ENCODE measurements around the gene SPATA46. TPM values are rescaled to one million over a fixed set of nuclear protein-coding genes. Genes with fewer than 3 reads are reported as not detected.
A peak's percentile ranks its signal among the peaks of the same experiment; 100 is the strongest.

The SPATA46 gene
- polyA plus RNA-seq, 1 donor (not counting 4 experiments of a cell fraction or from before 2014, with no cell fraction given): not detected

GRCh38 chr1:162381941-162382750 lies 5.5 kb upstream of the SPATA46 start:
- peak overlapping the region; percentile 75 for H3K27ac ChIP-seq (ENCODE audit: control insufficient read depth, insufficient read depth, low read length)
- H2AFZ ChIP-seq (ENCODE audit: control insufficient read depth, low read length): no peak overlapping the region
- no peaks in the 10 kb centered on the region for H3K79me2 ChIP-seq (ENCODE audit: control insufficient read depth, insufficient read depth, low read length)
- H3K9me1 ChIP-seq (ENCODE audit: control insufficient read depth, extremely low read depth, insufficient read depth, low read length): no peaks in the 10 kb centered on the region
- FAIRE-seq (no peak), DNase-seq (ENCODE audit: low read depth, low spot score) (no peak)
- dilution Hi-C loops (cut with MboI; ENCODE audit: extremely low pct_ligation_motif_present, low sequenced_read_pairs): no loop called here
- H3K9me3 ChIP-seq (ENCODE audit: control insufficient read depth, low read depth, low read length): no peaks in the 10 kb centered on the region
- peak overlapping the region; percentile 28 for H3K9ac ChIP-seq (ENCODE audit: control insufficient read depth, extremely low read depth, insufficient read depth, low read length)
- no peaks in the 10 kb centered on the region for H4K20me1 ChIP-seq (ENCODE audit: control insufficient read depth, extremely low read depth, insufficient read depth, low read length)
- H3K4me3 ChIP-seq (ENCODE audit: control insufficient read depth in 2 of 3, extremely low read depth in 1 of 3, insufficient read depth in 2 of 3, low read depth in 1 of 3, low read length in 3 of 3): peak overlapping the region in 2 of 3 experiments; percentile 19 to 43
- TF ChIP-seq CTCF (optimal IDR thresholded peaks at IDR 0.05 in 1 of 3, IDR thresholded peaks at IDR 0.05 in 1 of 3, conservative IDR thresholded peaks at IDR 0.05 in 1 of 3; ENCODE audit: extremely low read depth in 1 of 3, insufficient read depth in 2 of 3, low read length in 3 of 3): no peak
- TF ChIP-seq EZH2 (IDR thresholded peaks at IDR 0.05; ENCODE audit: low read length): no peak
- H3K27me3 ChIP-seq (ENCODE audit: control insufficient read depth, extremely low read depth, insufficient read depth, low read length): no peaks in the 10 kb centered on the region
- no peaks in the 10 kb centered on the region for H3K36me3 ChIP-seq (ENCODE audit: control insufficient read depth in 2 of 2, extremely low read depth in 1 of 2, insufficient read depth in 2 of 2, low read length in 2 of 2)
- peak overlapping the region; percentile 67 for H3K4me2 ChIP-seq (ENCODE audit: control insufficient read depth, extremely low read depth, insufficient read depth, low read depth, low read length)
- H3K4me1 ChIP-seq (ENCODE audit: control insufficient read depth, extremely low read depth, insufficient read depth, low read length): peaks cover 16% of the 10 kb centered on the region

- H3K4me2 ChIP-seq (ENCODE audit: control insufficient read depth, extremely low read depth, insufficient read depth, low read depth, low read length): peak within 1 kb of the TSS; percentile 67
- dilution Hi-C loops (cut with MboI; ENCODE audit: extremely low pct_ligation_motif_present, low sequenced_read_pairs): no loop called here
- peaks cover 16% of the 10 kb centered on the region for H3K4me1 ChIP-seq (ENCODE audit: control insufficient read depth, extremely low read depth, insufficient read depth, low read length)
- H3K9ac ChIP-seq (ENCODE audit: control insufficient read depth, extremely low read depth, insufficient read depth, low read length): peak within 1 kb of the TSS; percentile 28
- no peaks in the 10 kb centered on the region for H3K36me3 ChIP-seq (ENCODE audit: control insufficient read depth in 2 of 2, extremely low read depth in 1 of 2, insufficient read depth in 2 of 2, low read length in 2 of 2)
- no peaks in the 10 kb centered on the region for H3K79me2 ChIP-seq (ENCODE audit: control insufficient read depth, insufficient read depth, low read length)
- FAIRE-seq: no peak
- H3K9me3 ChIP-seq (ENCODE audit: control insufficient read depth, low read depth, low read length): no peaks in the 10 kb centered on the region
- no peaks in the 10 kb centered on the region for H3K9me1 ChIP-seq (ENCODE audit: control insufficient read depth, extremely low read depth, insufficient read depth, low read length)
- peak within 1 kb of the TSS in 2 of 3 experiments; percentile 19 to 43 for H3K4me3 ChIP-seq (ENCODE audit: control insufficient read depth in 2 of 3, extremely low read depth in 1 of 3, insufficient read depth in 2 of 3, low read depth in 1 of 3, low read length in 3 of 3)
- peak within 1 kb of the TSS; percentile 75 for H3K27ac ChIP-seq (ENCODE audit: control insufficient read depth, insufficient read depth, low read length)
- no peak within 1 kb of the TSS for H2AFZ ChIP-seq (ENCODE audit: control insufficient read depth, low read length)
- DNase-seq (ENCODE audit: low read depth, low spot score): peak; percentile 53
- no peaks in the 10 kb centered on the region for H4K20me1 ChIP-seq (ENCODE audit: control insufficient read depth, extremely low read depth, insufficient read depth, low read length)
- no peaks in the 10 kb centered on the region for H3K27me3 ChIP-seq (ENCODE audit: control insufficient read depth, extremely low read depth, insufficient read depth, low read length)
- TF ChIP-seq CTCF (optimal IDR thresholded peaks at IDR 0.05 in 1 of 3, IDR thresholded peaks at IDR 0.05 in 1 of 3, conservative IDR thresholded peaks at IDR 0.05 in 1 of 3; ENCODE audit: extremely low read depth in 1 of 3, insufficient read depth in 2 of 3, low read length in 3 of 3): no peak
- no peak for TF ChIP-seq EZH2 (IDR thresholded peaks at IDR 0.05; ENCODE audit: low read length)
These were observed 4.7 kb upstream of the SPATA46 start, which contains the start of gene C1orf226 for GRCh38 chr1:162381383-162381782. C1orf226 (plus strand) TSS chr1:162381728; CDS start chr1:162381902, 174 bp downstream.

All from keratinocyte (primary cell).